Kidney epithelial cell (primary cell): ENCODE data around the gene RRM1. TPM values are rescaled to one million over a fixed set of nuclear protein-coding genes. Genes with fewer than 3 reads are reported as not detected.
A peak's percentile ranks its signal among the peaks of the same experiment; 100 is the strongest.

Experiments used
- DNase-seq: peaks from one replicate; pipeline ENCODE4 v3.0.0-alpha.2; 2010; ENCODE audit warnings: low read depth
- H3K27me3 ChIP-seq: 2 replicates; pipeline ENCODE4 v1.6.0; 2011; ENCODE audit warnings: low read length; ENCODE audit not compliant: control insufficient read depth, insufficient read depth
- H3K36me3 ChIP-seq: 2 replicates; pipeline ENCODE4 v1.5.1; 2011; ENCODE audit warnings: low read length; ENCODE audit not compliant: control insufficient read depth, insufficient read depth
- H3K4me3 ChIP-seq: 2 replicates; pipeline ENCODE4 v1.5.1; 2011; ENCODE audit warnings: low read depth, mild to moderate bottlenecking, control low read depth, low read length
- CTCF ChIP-seq: IDR thresholded peaks from 2 replicates; pipeline ENCODE4 v1.5.1; 2011; ENCODE audit warnings: mild to moderate bottlenecking, moderate library complexity, low read length, control low read depth, inconsistent platforms; ENCODE audit not compliant: insufficient read depth, poor library complexity, severe bottlenecking
- total RNA-seq: library from RNA; depleted of rRNA; stranded (reverse); fragments of >200 nt; gene quantifications from 2 replicates; pipeline ENCODE4 v1.2.3, GENCODE V29; 2015

The RRM1 gene
- total RNA-seq, 1 donor from 2014 or later, result 36.8 TPM

GRCh38 chr11:4181782-4182721 lies 87.5 kb downstream of the RRM1 start:
- H3K27me3 ChIP-seq, result no peaks in the 10 kb centered on the region
- TF ChIP-seq CTCF, result peak; percentile 83
- no peak overlapping the region for H3K4me3 ChIP-seq
- DNase-seq, result peak; percentile 14
- no peaks in the 10 kb centered on the region for H3K36me3 ChIP-seq

- TF ChIP-seq CTCF, result no peak
- no peak for DNase-seq
- H3K27me3 ChIP-seq, result no peaks in the 10 kb centered on the region
- no peak overlapping the region for H3K4me3 ChIP-seq
- no peaks in the 10 kb centered on the region for H3K36me3 ChIP-seq
These were observed 88.9 kb downstream of the RRM1 start for GRCh38 chr11:4183410-4184057.

- Histone ChIP-seq H3K4me3 (no peak overlapping the region), H3K36me3 (no peaks in the 10 kb centered on the region), H3K27me3 (no peaks in the 10 kb centered on the region)
- DNase-seq, result no peak
- TF ChIP-seq CTCF, result no peak
These were observed 89.7 kb downstream of the RRM1 start for GRCh38 chr11:4184163-4184916.

- H3K36me3 ChIP-seq, result no peaks in the 10 kb centered on the region
- no peaks in the 10 kb centered on the region for H3K27me3 ChIP-seq
- no peak for DNase-seq
- no peak for TF ChIP-seq CTCF
- no peak overlapping the region for H3K4me3 ChIP-seq
These were observed 91.0 kb downstream of the RRM1 start for GRCh38 chr11:4185561-4185960.

- DNase-seq, result no peak
- Histone ChIP-seq H3K36me3 (no peaks in the 10 kb centered on the region), H3K27me3 (no peaks in the 10 kb centered on the region), H3K4me3 (no peak overlapping the region)
- no peak for TF ChIP-seq CTCF
These were observed 92.0 kb downstream of the RRM1 start for GRCh38 chr11:4186464-4187054.
